ENCODE measurements around the gene PSMD2. TPM values are rescaled to one million over a fixed set of nuclear protein-coding genes. Genes with fewer than 3 reads are reported as not detected.
"Not testable (repeated sequence)": the region's sequence is repeated elsewhere in the genome, so short reads cannot be mapped to it uniquely, and the experiment has no call there.

Gene PSMD2
- total RNA-seq, result 310 and 389 TPM in 2 replicates

GRCh38 chr3:184298759-184299487 is at the start of gene PSMD2:
Gene PSMD2 (plus strand): TSS chr3:184299241. CDS start chr3:184299267, 26 bp downstream.
- peak; percentile 97 to 98 for DNase-seq (ENCODE audit: low read depth in 2 of 2)

DNA sequence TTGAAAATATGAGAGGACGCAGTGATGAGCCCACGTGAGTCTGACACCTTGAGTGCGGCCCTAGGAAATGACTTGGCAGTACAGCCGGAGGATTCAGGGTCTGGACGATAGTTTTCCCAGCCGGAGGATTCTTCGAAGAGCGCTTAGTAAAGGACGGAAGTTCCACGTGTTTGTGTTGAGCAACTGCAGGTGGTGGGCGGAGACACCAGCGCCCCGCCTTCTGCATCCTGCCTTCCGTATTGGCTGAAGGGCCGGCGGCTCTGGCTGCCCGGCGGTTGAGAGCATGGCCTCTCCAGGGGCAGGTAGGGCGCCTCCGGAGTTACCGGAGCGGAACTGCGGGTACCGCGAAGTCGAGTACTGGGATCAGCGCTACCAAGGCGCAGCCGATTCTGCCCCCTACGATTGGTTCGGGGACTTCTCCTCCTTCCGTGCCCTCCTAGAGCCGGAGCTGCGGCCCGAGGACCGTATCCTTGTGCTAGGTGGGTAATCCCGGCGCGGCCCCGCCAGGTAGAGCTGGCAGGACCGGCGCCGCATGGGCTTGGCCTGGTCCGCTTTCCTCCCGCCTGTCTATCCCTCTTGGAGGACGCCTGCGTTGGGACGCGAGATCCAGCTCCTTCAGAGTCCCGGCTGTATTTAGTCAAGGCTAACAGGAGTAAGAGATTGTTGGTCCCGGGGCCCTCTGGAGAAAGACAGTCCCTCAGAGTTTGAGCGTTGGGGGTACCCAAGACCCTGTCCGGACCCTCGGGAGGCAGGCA is 49.5 kb upstream of the PSMD2 start, which contains the start of gene EEF1AKMT4:
Gene EEF1AKMT4 (plus strand): TSS at position 261 of the 755 bp plus-strand sequence. CDS start 23 bp downstream, at position 284.
- DNase-seq (ENCODE audit: low read depth in 2 of 2), result peak; percentile 98

- peak; percentile 88 to 90 for DNase-seq (ENCODE audit: low read depth in 2 of 2)
Measured at GRCh38 chr3:184250167-184250828, 48.7 kb upstream of the PSMD2 start.

GRCh38 chr3:184255291-184256039 is 43.6 kb upstream of the PSMD2 start:
- no peak for DNase-seq (ENCODE audit: low read depth in 2 of 2)

- DNase-seq (ENCODE audit: low read depth in 2 of 2), result no peak
Measured at GRCh38 chr3:184257083-184257915, 41.7 kb upstream of the PSMD2 start.

DNA sequence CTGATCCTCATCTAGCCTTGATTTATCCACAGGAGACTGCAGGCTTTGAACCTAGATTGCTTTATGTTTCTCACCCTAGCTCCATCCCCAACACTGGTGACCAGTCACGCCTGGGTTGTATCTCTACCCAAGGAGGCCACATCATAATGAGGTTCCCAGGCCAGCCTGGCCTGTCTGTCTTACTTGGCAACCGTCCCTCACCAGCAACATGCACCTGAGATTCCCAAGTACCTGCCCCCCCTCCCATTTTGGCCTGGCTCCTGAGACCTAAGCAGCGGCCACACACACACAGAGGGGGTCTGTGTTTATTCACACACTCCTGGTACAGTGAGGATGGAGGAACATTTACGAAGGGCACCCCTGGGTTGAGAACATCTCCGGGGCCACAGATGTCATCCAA is 40.1 kb upstream of the PSMD2 start:
- no peak for DNase-seq (ENCODE audit: low read depth in 2 of 2)

DNA sequence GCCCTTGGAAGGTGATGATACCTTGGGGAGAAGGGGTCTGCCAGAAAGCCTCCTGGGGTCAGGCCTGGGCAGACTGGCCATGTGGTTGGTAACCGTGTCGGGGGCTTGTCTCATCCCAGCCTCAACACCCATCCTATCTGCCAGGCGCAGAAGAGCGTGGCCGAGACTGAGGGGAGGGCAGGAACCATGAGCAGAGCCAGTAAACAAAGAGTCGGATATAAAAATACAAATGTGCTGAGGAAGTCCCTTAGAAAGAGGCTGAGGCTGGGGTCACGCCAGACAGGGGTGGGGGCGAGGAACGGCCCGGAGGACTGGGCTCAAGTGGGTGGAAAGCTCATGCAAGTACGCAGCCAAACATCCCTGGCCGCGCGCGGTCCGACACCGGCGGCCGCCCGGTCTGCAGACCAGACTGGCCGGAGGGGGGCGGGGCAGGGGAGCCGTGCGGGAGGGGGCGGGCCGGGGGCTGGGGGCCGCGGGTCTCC is 39.6 kb upstream of the PSMD2 start:
- no peak for DNase-seq (ENCODE audit: low read depth in 2 of 2)

DNA sequence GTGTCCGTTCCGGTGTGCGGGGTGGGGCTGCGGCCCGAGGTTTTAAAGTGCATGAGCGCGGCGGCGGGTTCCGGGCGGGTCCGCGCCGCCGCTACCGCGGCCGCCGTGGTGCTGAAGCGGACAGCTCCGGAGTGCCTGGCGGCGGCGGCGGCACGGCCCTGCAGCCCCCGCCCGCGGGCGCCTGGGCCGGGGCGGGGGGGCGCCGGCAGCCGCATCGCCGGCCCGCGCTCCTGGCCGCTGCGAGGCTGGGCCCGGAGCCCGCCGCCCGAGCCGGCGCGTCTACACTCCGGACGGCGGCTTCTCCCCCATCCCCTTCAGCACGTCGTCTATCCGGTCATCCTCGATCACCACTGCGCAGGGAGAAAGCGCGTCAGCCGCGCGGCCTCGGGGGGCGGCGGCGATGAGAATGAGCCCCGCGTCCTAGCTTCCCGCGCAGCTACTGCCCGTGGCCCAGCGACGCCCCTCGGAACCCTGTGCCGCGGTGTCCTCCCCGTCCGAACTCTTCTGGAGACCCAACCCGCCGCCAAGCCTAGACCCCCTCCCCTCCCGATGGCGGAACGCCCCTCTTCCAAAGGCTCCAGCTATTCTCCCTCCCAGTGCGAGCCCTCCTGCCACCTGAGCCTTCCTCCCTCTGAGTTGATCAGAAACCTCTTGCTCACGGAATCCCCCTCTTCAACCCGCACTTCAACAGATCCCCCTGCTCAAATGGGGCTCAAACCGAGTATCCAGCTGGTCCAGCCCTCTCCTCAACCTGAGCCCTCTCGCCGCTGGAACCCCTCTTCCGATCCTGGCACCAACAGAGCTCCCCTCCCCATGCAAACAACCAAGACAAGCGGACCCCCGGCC is 38.9 kb upstream of the PSMD2 start:
- peak; percentile 42 to 56 for DNase-seq (ENCODE audit: low read depth in 2 of 2)

- no peak for DNase-seq (ENCODE audit: low read depth in 2 of 2)
Measured at GRCh38 chr3:184260724-184261269, 38.2 kb upstream of the PSMD2 start.

DNA sequence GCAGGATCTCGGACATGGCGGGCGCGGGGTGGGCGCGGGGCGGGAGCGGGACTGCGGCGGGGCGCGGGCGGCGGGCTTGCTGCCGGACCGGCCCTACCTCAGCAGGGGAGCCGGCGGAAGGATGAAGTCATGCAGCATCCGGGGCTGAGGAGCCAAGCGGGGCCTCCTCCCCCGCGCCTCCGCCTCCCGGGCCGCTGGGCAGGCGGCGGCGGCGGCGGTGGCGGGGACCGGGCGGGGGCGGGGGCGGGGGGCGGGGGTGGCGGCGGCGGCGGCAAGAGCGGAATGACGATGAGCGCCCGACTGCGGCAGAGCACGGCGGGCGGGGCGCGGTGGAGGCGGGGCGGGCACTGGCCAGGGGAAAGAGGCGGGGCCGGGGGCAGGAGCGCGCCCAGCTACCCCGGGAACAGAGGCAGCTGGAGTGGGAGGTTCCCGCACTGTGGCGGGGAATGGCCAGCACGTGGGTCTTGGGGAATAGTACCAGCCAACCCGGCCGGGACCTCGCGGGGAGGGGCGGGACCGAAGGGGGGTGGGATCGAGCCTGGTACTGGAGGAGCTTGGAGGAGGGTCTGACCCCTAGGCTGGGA is 37.7 kb upstream of the PSMD2 start, which contains the start of gene CAMK2N2:
Gene CAMK2N2 (minus strand): TSS at position 284 of the 584 bp plus-strand sequence. CDS start 268 bp downstream, at position 16.
- peak; percentile 38 to 52 for DNase-seq (ENCODE audit: low read depth in 2 of 2)

GRCh38 chr3:184261854-184262763 is 36.9 kb upstream of the PSMD2 start:
- DNase-seq (ENCODE audit: low read depth in 2 of 2), result peak in 1 of 2 donors; percentile 36

- DNase-seq (ENCODE audit: low read depth in 2 of 2), result no peak
Measured at GRCh38 chr3:184262764-184263179, 36.3 kb upstream of the PSMD2 start.

DNA sequence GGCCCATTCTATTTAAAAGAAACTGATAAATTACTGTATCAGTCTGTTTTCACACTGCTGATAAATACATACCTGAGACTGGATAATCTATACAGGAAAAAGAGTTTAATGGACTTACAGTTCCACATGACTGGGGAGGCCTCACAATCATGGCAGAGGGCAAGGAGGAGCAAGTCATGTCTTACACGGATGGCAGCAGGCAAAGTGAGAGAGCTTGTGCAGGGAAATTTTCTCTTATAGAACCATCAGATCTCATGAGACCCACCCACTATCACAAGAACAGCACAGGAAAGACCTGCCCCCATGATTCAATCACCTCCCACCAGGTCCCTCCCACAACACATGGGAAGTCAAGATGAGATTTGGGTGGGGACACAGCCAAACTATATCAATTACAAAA is 31.8 kb upstream of the PSMD2 start:
- DNase-seq (ENCODE audit: low read depth in 2 of 2), result not testable (repeated sequence)

- DNase-seq (ENCODE audit: low read depth in 2 of 2), result no peak
Measured at GRCh38 chr3:184272269-184272668, 26.8 kb upstream of the PSMD2 start.

GRCh38 chr3:184275381-184275701 is 23.7 kb upstream of the PSMD2 start:
- DNase-seq (ENCODE audit: low read depth in 2 of 2), result no peak

- DNase-seq (ENCODE audit: low read depth in 2 of 2), result peak in 1 of 2 donors; percentile 26
Measured at GRCh38 chr3:184275961-184276910, 22.8 kb upstream of the PSMD2 start, which contains the start of gene ECE2. Gene ECE2 (plus strand): TSS chr3:184276022. CDS start chr3:184276154, 132 bp downstream.

Measured in lung microvascular endothelial cell (primary cell).